NAMALWA (cell line): ENCODE measurements around the gene NFASC.
A peak's percentile ranks its signal among the peaks of the same experiment; 100 is the strongest.

Source experiments
- DNase-seq: peaks from one replicate; pipeline ENCODE4 v3.0.0-alpha.2; 2015; ENCODE audit warnings: low spot score

NFASC gene

GRCh38 chr1:204928671-204929486 is 58.2 kb downstream of the NFASC start:
- DNase-seq = no peak

DNA sequence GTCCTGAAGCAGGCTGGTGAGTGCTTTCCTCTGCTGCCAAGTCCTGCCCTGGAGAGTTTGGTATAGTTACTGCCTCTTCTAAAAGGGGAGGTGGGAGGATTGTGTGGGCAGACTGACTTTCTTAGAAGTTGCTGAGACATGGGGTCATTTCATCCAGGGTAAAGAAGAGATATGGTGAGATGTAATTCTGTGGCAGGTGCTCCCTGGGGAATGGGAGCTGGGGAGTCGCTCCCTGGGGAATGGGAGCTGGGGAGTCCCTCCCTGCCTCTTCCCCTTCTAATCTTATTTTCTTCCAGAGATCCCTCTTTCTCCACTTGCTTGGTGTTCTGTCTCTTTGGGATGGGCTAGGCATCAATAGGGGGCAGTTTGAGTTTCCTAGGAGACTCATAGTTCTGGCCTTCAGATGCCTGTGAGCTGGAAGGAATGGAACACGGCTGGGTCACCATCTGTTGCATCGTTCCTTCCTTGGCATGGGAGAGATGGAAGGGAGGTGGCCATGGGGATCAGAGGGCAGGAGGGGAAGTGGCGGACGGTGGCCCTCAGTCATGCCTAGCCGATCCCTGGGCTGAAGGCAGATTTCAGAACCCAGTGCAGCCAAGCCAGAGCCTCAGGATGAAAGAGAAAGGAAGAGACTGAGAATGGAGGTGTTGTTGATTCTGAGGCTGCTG is 59.0 kb downstream of the NFASC start:
- DNase-seq = no peak

DNA sequence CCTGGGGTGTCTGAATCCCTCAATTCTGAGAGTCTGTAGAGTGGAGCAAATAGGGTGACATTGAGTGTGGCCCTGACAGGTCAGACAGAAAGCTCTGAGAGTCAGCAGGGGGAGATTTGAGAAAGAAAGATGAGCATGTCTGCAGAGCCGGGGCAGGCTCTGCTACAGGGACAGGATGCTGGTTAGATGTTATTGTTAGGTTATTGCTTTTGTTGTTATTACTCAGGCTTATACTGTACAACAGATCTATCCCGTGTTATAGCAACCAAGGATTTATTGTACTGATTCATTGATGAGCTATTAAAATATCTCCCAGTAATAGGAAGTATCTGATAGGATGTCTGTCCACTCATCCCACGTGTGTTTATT is 59.5 kb downstream of the NFASC start:
- no peak for DNase-seq

DNA sequence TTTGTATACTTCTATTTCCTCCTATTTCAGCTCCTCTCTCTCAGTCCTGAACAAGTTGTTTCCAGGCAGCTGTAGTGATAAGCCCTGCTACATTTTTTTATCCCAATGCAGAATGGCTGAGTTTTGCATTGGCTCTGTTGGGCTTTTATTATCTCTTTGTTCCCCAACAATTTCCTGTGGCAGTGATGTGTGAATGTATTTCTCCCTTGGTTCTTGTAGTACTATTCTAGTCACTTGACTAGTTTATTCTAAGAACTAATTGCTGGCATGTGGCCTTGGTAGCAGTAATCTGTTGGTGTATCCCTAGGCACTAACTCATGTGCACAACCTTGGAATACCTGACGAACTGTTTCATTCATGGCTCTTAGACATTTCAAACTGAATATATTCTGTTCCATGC is 60.7 kb downstream of the NFASC start:
- no peak for DNase-seq

GRCh38 chr1:204931768-204932572 is 61.3 kb downstream of the NFASC start:
- no peak for DNase-seq

DNA sequence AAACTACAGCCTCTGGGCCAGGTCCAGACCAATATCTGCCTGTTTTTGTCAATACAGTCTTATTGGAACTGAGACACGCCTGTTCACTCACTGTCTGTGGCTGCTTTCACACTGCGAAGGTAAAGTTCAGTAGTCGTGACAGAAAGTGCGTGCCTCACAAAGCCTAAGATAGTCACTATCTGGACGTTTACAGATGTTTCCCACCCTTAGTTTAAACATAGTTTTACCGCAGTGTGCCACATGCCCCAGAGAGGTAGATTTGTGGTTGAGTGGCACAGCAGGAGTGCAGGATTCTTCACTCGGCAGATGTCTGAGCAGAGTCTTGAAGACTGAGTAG is 61.9 kb downstream of the NFASC start:
- DNase-seq = no peak

DNA sequence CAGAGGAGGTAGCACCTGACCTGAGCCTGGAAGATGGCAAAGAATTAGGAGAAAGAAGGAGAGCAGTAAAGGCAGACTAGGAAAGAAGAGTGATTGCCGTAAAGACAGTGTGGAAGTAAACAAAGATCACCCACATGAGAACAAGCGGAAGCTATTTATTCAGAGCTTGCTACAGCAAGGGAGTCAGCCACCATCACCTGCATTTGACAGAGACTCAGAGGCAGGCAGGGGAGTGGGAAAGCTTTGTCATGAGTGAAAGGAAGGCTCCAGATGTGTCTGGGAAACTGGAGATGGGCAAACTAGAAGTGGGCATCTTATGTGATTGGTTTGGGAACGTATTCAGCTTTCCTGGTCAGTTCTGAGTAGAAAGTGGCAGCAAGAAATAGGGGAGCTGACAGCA is 64.5 kb downstream of the NFASC start:
- no peak for DNase-seq

DNA sequence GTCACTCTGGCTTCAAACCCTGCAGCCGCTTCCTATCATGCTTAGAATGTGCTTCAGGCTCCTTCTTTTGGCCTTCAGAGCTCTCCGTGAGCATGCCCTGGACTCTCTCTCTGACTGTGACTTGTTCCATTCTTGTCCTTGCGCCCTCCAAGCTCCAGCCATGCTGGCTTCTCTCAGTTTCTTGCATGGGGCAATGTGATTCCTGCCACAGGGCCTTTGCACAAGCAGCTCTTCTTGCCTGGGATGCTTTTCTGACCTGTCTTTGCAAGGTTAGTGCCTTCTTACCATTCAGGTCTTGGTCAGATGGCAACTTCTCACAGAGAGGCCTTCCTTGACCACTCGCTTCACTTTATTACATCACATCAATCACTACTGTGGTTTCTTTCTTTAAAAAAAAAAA is 66.1 kb downstream of the NFASC start:
- DNase-seq = no peak

DNA sequence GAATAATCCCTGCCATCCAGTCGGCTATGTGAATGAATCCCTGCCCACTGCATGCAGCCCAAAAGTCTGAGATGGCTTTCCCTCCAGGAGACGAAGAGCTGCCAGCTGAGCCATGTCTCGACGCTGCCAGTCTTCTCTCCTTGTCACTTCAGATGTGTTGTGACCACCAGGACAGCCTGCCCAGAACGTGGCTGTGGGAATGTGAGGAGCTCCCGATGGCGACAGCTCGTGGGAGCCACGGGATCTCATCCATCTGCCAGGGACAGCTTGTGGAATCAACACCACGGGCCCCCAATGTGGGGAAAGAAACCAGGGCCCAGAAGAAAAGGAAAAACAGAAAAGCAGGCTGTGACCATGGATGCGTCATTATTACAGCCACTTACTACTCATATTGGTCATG is 67.2 kb downstream of the NFASC start:
- no peak for DNase-seq

DNA sequence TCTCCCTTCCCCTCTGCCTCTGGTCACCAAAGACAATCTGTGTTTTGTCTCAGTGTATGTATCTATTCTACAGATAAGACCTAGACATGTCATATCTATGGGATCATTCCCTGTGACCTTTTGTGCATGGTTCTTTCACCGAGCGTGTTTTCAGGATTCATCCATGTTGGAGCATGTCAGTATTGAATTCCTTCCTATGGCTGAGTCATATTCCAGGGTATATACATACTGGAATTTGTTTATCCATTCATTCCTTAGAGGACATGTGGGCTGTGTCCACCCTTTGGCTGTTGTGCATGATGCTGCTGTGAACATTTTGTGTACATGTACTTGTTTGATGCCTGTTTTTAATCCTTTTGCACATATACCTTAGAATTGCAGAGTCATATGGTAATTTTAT is 69.9 kb downstream of the NFASC start:
- no peak for DNase-seq

DNA sequence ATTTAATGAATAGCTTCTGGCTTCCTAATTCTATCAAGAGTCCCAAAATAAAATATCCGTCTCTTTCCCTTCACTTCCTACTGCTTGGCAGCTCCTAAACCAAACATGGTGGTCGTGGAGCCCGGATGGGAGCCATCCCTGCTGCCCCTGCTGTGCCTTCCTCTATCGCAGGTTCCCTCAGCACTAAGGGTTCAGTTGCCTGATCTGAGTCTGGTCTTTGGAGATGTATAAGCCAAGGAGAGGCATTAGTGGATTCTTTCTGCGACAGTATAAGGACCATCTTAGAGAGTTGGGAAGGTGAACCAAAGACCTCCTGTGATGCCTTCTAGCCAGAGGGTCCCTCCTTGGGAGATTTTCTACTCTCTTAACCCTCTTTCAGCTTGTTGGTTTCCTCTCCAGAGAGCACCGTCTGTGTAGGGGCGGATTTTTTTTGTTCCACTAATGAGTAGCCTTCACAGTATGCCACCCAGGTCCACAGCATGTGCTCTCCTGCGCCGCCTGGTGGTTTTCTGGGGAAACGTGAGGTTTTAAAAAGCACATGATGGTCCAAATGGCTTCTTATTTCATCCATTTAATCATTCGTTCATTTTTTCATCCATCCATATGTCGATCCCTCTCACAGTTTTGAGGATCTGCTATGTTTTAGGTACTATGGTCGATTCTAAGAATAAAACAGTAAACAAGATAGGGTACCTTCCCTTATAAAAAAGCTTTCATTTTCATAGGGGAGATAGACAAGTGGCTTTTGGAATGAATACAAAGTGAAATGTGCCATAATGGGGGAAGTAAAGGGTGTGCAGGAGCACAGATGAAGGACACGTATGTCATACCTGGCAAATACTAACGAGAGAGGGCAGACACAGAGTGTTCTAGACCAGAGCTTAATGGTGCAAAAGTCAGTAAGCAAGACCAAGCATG is 71.0 kb downstream of the NFASC start:
- peak; percentile 80 for DNase-seq

GRCh38 chr1:204943495-204943894 is 72.8 kb downstream of the NFASC start:
- no peak for DNase-seq

GRCh38 chr1:204944662-204945061 is 74.0 kb downstream of the NFASC start:
- DNase-seq = no peak

DNA sequence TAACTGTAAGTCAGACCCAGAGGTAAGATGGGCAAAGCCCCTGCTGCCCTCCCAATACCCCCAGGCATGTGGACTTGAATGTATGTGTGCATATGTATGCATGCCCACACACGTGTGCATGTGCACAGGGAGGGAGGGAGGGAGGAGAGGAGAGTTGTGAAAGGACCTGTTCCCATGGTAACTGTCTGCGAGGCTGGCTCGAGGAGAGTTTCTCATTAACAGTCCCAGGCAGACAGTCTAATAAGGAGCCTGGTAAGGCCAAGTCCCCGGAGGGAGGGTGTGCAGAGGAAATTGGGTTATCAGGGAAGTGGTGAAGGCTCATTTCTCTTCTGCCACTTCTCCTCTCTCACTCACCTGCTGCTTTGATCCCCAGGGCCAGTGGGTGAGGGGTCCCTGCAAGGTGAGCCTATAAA is 74.9 kb downstream of the NFASC start:
- no peak for DNase-seq

DNA sequence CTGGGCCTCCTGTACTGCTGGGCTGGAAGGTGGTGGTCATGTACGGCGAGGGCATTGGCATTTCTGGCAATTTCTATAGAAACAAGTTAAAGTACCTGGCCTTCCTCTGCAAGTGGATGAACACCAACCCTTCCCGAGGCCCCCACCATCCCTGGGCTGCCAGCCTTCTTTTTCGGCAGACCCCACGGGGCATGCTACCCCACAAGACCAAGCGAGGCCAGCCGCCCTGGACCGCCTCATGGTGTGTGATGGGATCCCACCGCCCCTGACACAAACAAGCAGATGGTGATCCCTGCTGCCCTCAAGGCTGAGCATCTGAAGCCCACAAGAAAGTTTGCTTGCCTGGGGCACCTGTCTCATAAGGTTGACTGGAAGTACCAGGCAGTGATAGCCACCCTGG is 76.0 kb downstream of the NFASC start:
- no peak for DNase-seq

GRCh38 chr1:204947338-204947737 is 76.7 kb downstream of the NFASC start:
- no peak for DNase-seq

DNA sequence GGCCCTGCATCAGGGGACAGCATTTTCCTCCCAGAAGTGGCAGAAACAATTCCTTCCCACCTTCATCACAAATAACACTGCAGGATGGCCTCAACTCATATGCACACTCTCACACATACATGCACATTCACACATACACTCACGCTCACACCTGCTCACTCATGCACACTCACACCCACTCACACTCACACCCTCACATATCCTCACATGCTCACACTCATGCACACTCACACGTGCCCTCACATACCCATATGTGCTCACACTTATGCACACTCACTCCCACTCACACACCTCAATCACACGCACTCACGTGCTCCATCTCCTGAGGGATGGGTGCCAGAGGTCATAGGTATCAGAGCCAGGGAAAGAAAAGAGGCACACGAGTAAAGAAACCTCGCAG is 77.1 kb downstream of the NFASC start:
- DNase-seq = no peak

- no peak for DNase-seq
These were observed 79.8 kb downstream of the NFASC start for GRCh38 chr1:204950353-204951001.

DNA sequence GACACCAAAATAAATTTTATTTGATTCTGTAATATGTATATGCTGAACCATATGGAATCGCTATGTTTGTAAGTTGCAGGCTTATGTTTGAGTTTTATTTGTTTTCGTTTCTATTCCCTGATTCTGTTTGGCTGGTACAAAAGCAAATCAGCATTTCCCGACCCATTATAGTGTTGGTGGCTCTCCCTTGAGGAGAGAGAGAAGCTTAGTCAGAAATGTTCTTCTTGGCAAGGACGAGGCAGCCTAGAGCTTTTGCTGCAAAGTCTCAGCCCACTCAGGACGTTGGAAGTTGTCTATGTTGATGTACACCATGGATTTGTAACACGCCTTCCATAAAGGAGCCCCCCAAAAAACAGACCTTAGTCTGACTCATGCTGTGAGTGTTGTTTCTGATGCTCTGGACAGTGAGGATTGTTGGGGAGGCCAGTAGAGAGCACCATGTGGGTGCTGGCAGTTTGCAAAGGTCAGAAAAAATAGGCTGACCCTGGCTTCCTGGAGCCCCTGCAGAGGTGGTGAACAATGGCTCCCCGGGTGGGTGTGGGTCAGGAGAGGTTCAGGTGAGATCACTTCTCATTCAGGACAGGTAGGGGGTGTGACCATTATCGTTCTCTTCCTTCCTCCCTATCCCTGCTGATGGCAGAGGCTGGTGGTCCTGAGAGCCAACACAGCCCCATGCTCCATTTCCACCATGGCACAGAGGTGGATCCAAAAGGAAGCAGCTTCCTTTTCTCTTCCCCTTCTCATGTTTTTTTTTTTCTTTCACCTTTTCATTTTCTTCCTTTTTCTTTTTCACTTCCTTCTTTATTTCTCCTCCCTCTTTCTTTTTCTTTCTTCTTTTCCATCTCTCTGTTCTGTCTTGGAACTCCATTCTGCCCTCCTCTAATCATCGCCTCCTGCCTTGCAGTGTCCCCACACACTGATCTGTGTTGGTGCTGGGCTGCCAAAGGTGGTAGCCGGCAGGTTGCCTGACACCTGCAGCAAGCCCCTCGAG is 88.0 kb downstream of the NFASC start:
- no peak for DNase-seq

GRCh38 chr1:204959374-204959773 is 88.7 kb downstream of the NFASC start:
- DNase-seq = no peak
